GM12878 (cell line): ENCODE data around the gene DNASE1L1. TPM values are rescaled to one million over a fixed set of nuclear protein-coding genes. Genes with fewer than 3 reads are reported as not detected.

Experiments
- ATAC-seq: fragments of 200-7000 bp; cut with Tn5 transposase; 3 replicates; pipeline ENCODE4 v1.9.1; 2020; ENCODE audit warnings: mild to moderate bottlenecking, moderate library complexity
- BruUV-seq: library from RNA; stranded (reverse); fragments of 400-500 nt; replicated peaks from 2 replicates; lab custom pipeline; 2021; lab: Mats Ljungman, UMichigan
- CTCF ChIA-PET: fragments of 300-600 bp; sonication (Branson Sonifier 250); formaldehyde crosslinking; extraction: SDS; loops from one replicate; lab custom pipeline; 2021; ENCODE audit warnings: inconsistent platforms; lab: Yijun Ruan, JAX
- POLR2A ChIA-PET: fragments of 350-600 bp; formaldehyde crosslinking; extraction: SDS; loops from one replicate; lab custom pipeline; 2021; ENCODE audit warnings: inconsistent platforms; lab: Charles Lee
- RAD21 ChIA-PET: fragments of 300-600 bp; sonication (Branson Sonifier 250); formaldehyde crosslinking; loops from one replicate; lab custom pipeline; 2023; ENCODE audit warnings: antibody characterized with exemption; ENCODE audit not compliant: unreplicated experiment; lab: Charles Lee
- SMC1A ChIA-PET: fragments of 300-600 bp; sonication (Branson Sonifier 250); formaldehyde crosslinking; loops from one replicate; lab custom pipeline; 2023; ENCODE audit not compliant: unreplicated experiment, uncharacterized antibody; lab: Charles Lee
- DNase-seq: peaks from one replicate; pipeline ENCODE4 v3.0.0-alpha.2; 2011; ENCODE audit warnings: low read depth, low spot score
- FAIRE-seq: peaks from 3 replicates; lab custom pipeline; 2011; peaks lifted over from hg19 to GRCh38; lab: Jason Lieb, UNC
- H2AFZ ChIP-seq: 2 replicates; pipeline ENCODE4 v1.6.0; 2011; ENCODE audit warnings: low read depth, low read length, control low read depth; ENCODE audit not compliant: control insufficient read depth
- H3K27ac ChIP-seq: 2 replicates; pipeline ENCODE4 v1.5.1; 2011; ENCODE audit warnings: control low read depth; ENCODE audit not compliant: control insufficient read depth, insufficient read depth
- H3K27me3 ChIP-seq, 2 experiments: replicated peaks in 1 of 2; 2 replicates each; pipeline versions ENCODE4 v1.6.0 to v1.6.1; 2011; ENCODE audit warnings: low read length in 1 of 2; ENCODE audit not compliant: control insufficient read depth in 2 of 2, insufficient read depth in 2 of 2
- H3K36me3 ChIP-seq, 2 experiments: 2 replicates each; pipeline ENCODE4 v1.5.1; 2011; ENCODE audit warnings: low read length in 1 of 2; ENCODE audit not compliant: control insufficient read depth in 2 of 2, insufficient read depth in 2 of 2
- H3K4me1 ChIP-seq: 2 replicates; pipeline ENCODE4 v1.6.1; 2011; ENCODE audit warnings: mild to moderate bottlenecking, low read length, moderate library complexity, mixed read lengths; ENCODE audit not compliant: control insufficient read depth, insufficient read depth
- H3K4me2 ChIP-seq: 2 replicates; pipeline ENCODE4 v1.6.0; 2011; ENCODE audit warnings: control low read depth; ENCODE audit not compliant: control insufficient read depth, insufficient read depth
- H3K4me3 ChIP-seq: fragments of 200-600 bp; sonication (generic); 2 replicates; pipeline ENCODE4 v1.5.1; 2016
- H3K79me2 ChIP-seq: 2 replicates; pipeline ENCODE4 v1.6.0; 2011; ENCODE audit warnings: low read length; ENCODE audit not compliant: control insufficient read depth, insufficient read depth
- H3K9ac ChIP-seq: 2 replicates; pipeline ENCODE4 v1.8.0; 2011; ENCODE audit warnings: low read length, control low read depth, mixed read lengths; ENCODE audit not compliant: control insufficient read depth, insufficient read depth
- H3K9me3 ChIP-seq: replicated peaks from 3 replicates; pipeline ENCODE4 v1.5.1; 2011; ENCODE audit warnings: mild to moderate bottlenecking, low read length; ENCODE audit not compliant: control insufficient read depth, insufficient read depth
- H4K20me1 ChIP-seq: 2 replicates; pipeline ENCODE4 v1.6.0; 2011; ENCODE audit not compliant: control insufficient read depth, insufficient read depth
- BCL11A ChIP-seq: IDR thresholded peaks from 2 replicates; pipeline ENCODE4 v1.6.1; 2011; ENCODE audit warnings: low read depth, low read length
- EGR1 ChIP-seq, 2 experiments: IDR thresholded peaks; 1 replicate in 1 of 2; 2 replicates in 1 of 2; pipeline ENCODE4 v1.6.1; 2011 to 2012; ENCODE audit warnings: low read depth in 2 of 2, low read length in 2 of 2, borderline replicate concordance in 1 of 2, mild to moderate bottlenecking in 1 of 2, moderate library complexity in 1 of 2
- EP300 ChIP-seq, 2 experiments: fragments of 150-350 bp in 1 of 2; IDR thresholded peaks; 2 replicates each; pipeline ENCODE4 v1.6.1; 2011 to 2012; ENCODE audit warnings: low read depth in 2 of 2, low read length in 2 of 2, borderline replicate concordance in 1 of 2, improper control_type of control experiment in 1 of 2, inconsistent platforms in 1 of 2; ENCODE audit not compliant: control insufficient read depth in 1 of 2
- FOXM1 ChIP-seq: IDR thresholded peaks from 2 replicates; pipeline ENCODE4 v1.6.1; 2012; ENCODE audit warnings: low read depth, mild to moderate bottlenecking, inconsistent platforms, low read length, moderate library complexity
- PAX8 ChIP-seq: fragments of 450-650 bp; IDR thresholded peaks from 2 replicates; pipeline ENCODE4 v1.6.1; 2017; ENCODE audit warnings: mild to moderate bottlenecking, moderate library complexity
- SP1 ChIP-seq: IDR thresholded peaks from one replicate; pipeline ENCODE4 v1.6.1; 2011; ENCODE audit warnings: low read depth, low read length
- SPI1 ChIP-seq: IDR thresholded peaks from 2 replicates; pipeline ENCODE4 v1.6.1; 2011; ENCODE audit warnings: low read depth, mild to moderate bottlenecking, low read length, moderate library complexity, borderline replicate concordance; ENCODE audit not compliant: insufficient read depth
- SREBF2 ChIP-seq: IDR thresholded peaks from 2 replicates; pipeline ENCODE4 v1.6.1; 2012; ENCODE audit warnings: mild to moderate bottlenecking, low read length
- TAF1 ChIP-seq: IDR thresholded peaks from 2 replicates; pipeline ENCODE4 v1.6.1; 2011; ENCODE audit warnings: mild to moderate bottlenecking, low read depth, low read length, borderline replicate concordance
- WRNIP1 ChIP-seq: IDR thresholded peaks from 2 replicates; pipeline ENCODE4 v1.6.1; 2011; ENCODE audit warnings: low read depth, low read length, improper control_type of control experiment, borderline replicate concordance
- ZNF207 ChIP-seq: fragments of 450-650 bp; IDR thresholded peaks from 2 replicates; pipeline ENCODE4 v1.6.1; 2014; ENCODE audit warnings: antibody characterized with exemption, mild to moderate bottlenecking, borderline replicate concordance
- WGBS: methylation state at CpG from one replicate; pipeline ENCODE4 v1.1.6; 2016; ENCODE audit warnings: low lambda C conversion rate; ENCODE audit not compliant: insufficient replicate concordance, insufficient coverage; ENCODE audit errors: missing lambda C conversion rate; 5-methylcytosine and 5-hydroxymethylcytosine counted together
- in situ Hi-C: fragments of 300-500 bp; cut with MboI; formaldehyde crosslinking; loops from 9 replicates; pipeline ENCODE4 v1.14.3; 2018; ENCODE audit warnings: mixed read lengths
- intact Hi-C: fragments of 100-400 bp; cut with micrococcal nuclease; formaldehyde crosslinking; loops from one replicate; pipeline ENCODE4 v1.14.2; 2022; ENCODE audit not compliant: unreplicated experiment
- polyA plus RNA-seq, 11 experiments: library from polyadenylated mRNA; depleted of rRNA in 4 of 11; unstranded in 6 of 11; stranded (reverse) in 5 of 11; fragments of >200 nt; fragmentation: Nextera tagmentation in 4 of 11; fragmentation: Illumina TruSeq in 1 of 11; extraction: Ambion mirVana in 4 of 11; extraction: Trizol in 1 of 11; gene quantifications; 1 replicate in 1 of 11; 2 replicates in 10 of 11; pipeline versions ENCODE4 v1.2.1 to v1.2.3, GENCODE V29; 2011 to 2016; ENCODE audit warnings: inconsistent platforms in 2 of 11, missing spikeins in 2 of 11, low read depth in 1 of 11
- total RNA-seq, 4 experiments: library from RNA; depleted of rRNA in 3 of 4; stranded (reverse); fragments of >200 nt in 3 of 4; fragmentation: Illumina TruSeq in 1 of 4; extraction: Trizol in 1 of 4; gene quantifications; 2 replicates each; pipeline versions ENCODE4 v1.2.1 to v1.2.3, GENCODE V29; 2013 to 2021
- TF ChIP-seq, protein P1 (sequence below): IDR thresholded peaks from 2 replicates; pipeline ENCODE4 v1.6.1; 2012; ENCODE audit warnings: low read depth, low read length, improper control_type of control experiment
- TF ChIP-seq, protein P2 (sequence below): fragments of 450-650 bp; IDR thresholded peaks from 2 replicates; pipeline ENCODE4 v1.6.1; 2017; ENCODE audit warnings: mild to moderate bottlenecking
- TF ChIP-seq, protein P3 (sequence below): IDR thresholded peaks from 2 replicates; pipeline ENCODE4 v1.6.1; 2011; ENCODE audit warnings: low read depth, low read length, improper control_type of control experiment, borderline replicate concordance

Gene DNASE1L1
- total and polyA plus RNA-seq, 10 of the 15 experiments (the other 5 are each of a cell fraction or from before 2014, with no cell fraction given), result 0.60 to 22.7 (median 6.8) TPM

DNA sequence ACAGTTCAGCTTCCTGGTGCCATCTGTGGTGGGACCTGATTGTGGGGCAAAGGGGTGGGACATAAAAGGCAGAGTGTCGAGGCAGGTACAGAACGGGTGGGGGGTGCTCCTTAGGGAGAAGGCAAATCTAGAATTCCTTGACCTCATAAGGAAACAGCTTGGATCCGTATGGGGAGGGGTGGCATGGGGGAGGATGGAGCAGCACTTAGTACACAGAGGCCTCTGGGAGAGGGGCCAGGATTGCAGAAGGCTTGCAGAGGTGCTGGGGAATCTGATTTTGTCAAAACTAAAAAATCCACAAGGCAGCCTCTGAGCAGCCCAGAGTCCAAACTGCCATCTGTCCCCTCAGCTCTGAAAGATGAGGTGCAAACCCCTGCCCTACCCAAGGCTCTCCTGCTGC is 32.3 kb downstream of the DNASE1L1 start:
- 48% methylated on average over 3 of the region's 3 CpGs for WGBS
- RAD21 ChIA-PET, result no interaction called here
- H2AFZ ChIP-seq, result no peak overlapping the region
- CTCF ChIA-PET, result no interaction called here
- DNase-seq (no peak), FAIRE-seq (no peak), ATAC-seq (no peak)
- intact Hi-C loops (loop anchor here (10.0 kb wide), 1 partner anchor 48 kb away; the partner anchor contains the start of gene ATP6AP1), in situ Hi-C loops (loop anchor here (5.0 kb wide), 1 partner anchor 161 kb away; no protein-coding TSS in a partner anchor)
- no peaks in the 10 kb centered on the region for H4K20me1 ChIP-seq
- H3K9ac ChIP-seq, result no peak overlapping the region
- H3K36me3 ChIP-seq, result no peaks in the 10 kb centered on the region; a peak in 1 of 4 replicates
- SMC1A ChIA-PET, result no interaction called here
- no TSS peak for BruUV-seq
- no peak overlapping the region for H3K4me3 ChIP-seq
- H3K4me1 ChIP-seq, result peaks cover 11% of the 10 kb centered on the region
- no peak overlapping the region for H3K4me2 ChIP-seq
- TF ChIP-seq PAX8, result no peak
- no peak for TF ChIP-seq BCL11A
- no peak for TF ChIP-seq WRNIP1
- TF ChIP-seq FOXM1, result no peak
- TF ChIP-seq, protein P1, sequence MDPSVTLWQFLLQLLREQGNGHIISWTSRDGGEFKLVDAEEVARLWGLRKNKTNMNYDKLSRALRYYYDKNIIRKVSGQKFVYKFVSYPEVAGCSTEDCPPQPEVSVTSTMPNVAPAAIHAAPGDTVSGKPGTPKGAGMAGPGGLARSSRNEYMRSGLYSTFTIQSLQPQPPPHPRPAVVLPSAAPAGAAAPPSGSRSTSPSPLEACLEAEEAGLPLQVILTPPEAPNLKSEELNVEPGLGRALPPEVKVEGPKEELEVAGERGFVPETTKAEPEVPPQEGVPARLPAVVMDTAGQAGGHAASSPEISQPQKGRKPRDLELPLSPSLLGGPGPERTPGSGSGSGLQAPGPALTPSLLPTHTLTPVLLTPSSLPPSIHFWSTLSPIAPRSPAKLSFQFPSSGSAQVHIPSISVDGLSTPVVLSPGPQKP, result no peak
- no peak for TF ChIP-seq SP1
- H3K9me3 ChIP-seq, result no peaks in the 10 kb centered on the region; the same call in 2 of the 3 replicates
- H3K27ac ChIP-seq, result no peak overlapping the region
- H3K79me2 ChIP-seq, result peaks cover 16% of the 10 kb centered on the region
- POLR2A ChIA-PET, result interaction anchor here (1.2 kb wide), 1 partner anchor 23 kb away, joined by 3 read pairs; no protein-coding TSS in a partner anchor
- H3K27me3 ChIP-seq, result no peaks in the 10 kb centered on the region

DNA sequence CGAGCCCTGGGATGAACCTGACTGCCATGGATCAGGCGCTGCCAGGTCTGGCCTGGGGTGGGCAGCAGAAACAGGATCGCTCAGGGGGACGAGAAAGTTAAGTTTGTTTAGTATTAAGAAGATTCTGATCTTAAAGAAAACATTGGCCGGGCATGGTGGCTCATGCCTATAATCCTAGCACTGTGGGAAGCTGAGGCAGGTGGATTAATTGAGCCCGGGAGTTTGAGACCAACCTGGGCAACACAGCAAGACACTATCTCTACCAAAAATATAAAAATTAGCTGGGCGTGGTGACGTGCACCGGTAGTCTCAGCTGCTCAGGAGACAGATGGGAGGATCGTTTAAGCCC is 33.9 kb downstream of the DNASE1L1 start:
- no peak for ATAC-seq
- intact Hi-C loops (loop anchor here (10.0 kb wide), 1 partner anchor 50 kb away; the partner anchor contains the start of gene ATP6AP1), in situ Hi-C loops (loop anchor here (5.0 kb wide), 1 partner anchor 162 kb away; no protein-coding TSS in a partner anchor)
- H3K4me1 ChIP-seq, result peaks cover 11% of the 10 kb centered on the region
- H3K4me2 ChIP-seq, result peak overlapping the region; percentile 55
- no peaks in the 10 kb centered on the region for H3K36me3 ChIP-seq
- no peak overlapping the region for H2AFZ ChIP-seq
- SMC1A ChIA-PET, result no interaction called here
- no peak for FAIRE-seq
- no peak overlapping the region for H3K4me3 ChIP-seq
- CTCF ChIA-PET, result no interaction called here
- POLR2A ChIA-PET, result no interaction called here
- H3K9me3 ChIP-seq, result no peaks in the 10 kb centered on the region; the same call in 2 of the 3 replicates
- H3K27me3 ChIP-seq, result no peaks in the 10 kb centered on the region
- WGBS, result 28% methylated on average over 10 of the region's 10 CpGs
- no peaks in the 10 kb centered on the region for H4K20me1 ChIP-seq
- RAD21 ChIA-PET, result interaction anchor here (0.9 to 2.4 kb wide), 2 partner anchors 152 to 159 kb away, joined by 3 to 12 read pairs; no protein-coding TSS in a partner anchor
- no peak overlapping the region for H3K9ac ChIP-seq
- DNase-seq, result no peak
- peaks cover 20% of the 10 kb centered on the region for H3K79me2 ChIP-seq
- BruUV-seq, result no TSS peak
- no peak overlapping the region for H3K27ac ChIP-seq
- TF ChIP-seq ZNF207 (no peak), EP300 (IDR thresholded peaks at IDR 0.05; ENCODE audit: borderline replicate concordance in 1 of 2, control insufficient read depth in 1 of 2, low read depth in 2 of 2, low read length in 2 of 2) (no peak), EGR1 (IDR thresholded peaks at IDR 0.05; ENCODE audit: borderline replicate concordance in 1 of 2, low read depth in 2 of 2, low read length in 2 of 2) (no peak), TAF1 (no peak), SPI1 (no peak), SREBF2 (no peak)
- TF ChIP-seq, protein P2, sequence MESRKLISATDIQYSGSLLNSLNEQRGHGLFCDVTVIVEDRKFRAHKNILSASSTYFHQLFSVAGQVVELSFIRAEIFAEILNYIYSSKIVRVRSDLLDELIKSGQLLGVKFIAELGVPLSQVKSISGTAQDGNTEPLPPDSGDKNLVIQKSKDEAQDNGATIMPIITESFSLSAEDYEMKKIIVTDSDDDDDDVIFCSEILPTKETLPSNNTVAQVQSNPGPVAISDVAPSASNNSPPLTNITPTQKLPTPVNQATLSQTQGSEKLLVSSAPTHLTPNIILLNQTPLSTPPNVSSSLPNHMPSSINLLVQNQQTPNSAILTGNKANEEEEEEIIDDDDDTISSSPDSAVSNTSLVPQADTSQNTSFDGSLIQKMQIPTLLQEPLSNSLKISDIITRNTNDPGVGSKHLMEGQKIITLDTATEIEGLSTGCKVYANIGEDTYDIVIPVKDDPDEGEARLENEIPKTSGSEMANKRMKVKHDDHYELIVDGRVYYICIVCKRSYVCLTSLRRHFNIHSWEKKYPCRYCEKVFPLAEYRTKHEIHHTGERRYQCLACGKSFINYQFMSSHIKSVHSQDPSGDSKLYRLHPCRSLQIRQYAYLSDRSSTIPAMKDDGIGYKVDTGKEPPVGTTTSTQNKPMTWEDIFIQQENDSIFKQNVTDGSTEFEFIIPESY, result no peak
- TF ChIP-seq, protein P3, sequence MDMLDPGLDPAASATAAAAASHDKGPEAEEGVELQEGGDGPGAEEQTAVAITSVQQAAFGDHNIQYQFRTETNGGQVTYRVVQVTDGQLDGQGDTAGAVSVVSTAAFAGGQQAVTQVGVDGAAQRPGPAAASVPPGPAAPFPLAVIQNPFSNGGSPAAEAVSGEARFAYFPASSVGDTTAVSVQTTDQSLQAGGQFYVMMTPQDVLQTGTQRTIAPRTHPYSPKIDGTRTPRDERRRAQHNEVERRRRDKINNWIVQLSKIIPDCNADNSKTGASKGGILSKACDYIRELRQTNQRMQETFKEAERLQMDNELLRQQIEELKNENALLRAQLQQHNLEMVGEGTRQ, result no peak
